HepG2 (cell line): ENCODE measurements around the gene PSMB11. TPM values are rescaled to one million over a fixed set of nuclear protein-coding genes. Genes with fewer than 3 reads are reported as not detected.

Experiments used
- BORCS8-MEF2B ChIP-seq: sonication (generic); formaldehyde crosslinking; IDR thresholded peaks from 2 replicates; pipeline ENCODE4 v1.8.0; 2022; ENCODE audit warnings: mild to moderate bottlenecking, missing genetic modification reagents
- DPF2 ChIP-seq: sonication (generic); formaldehyde crosslinking; IDR thresholded peaks from 2 replicates; pipeline ENCODE4 v1.4.0; 2020; ENCODE audit warnings: mild to moderate bottlenecking, low read depth, missing genetic modification reagents, borderline replicate concordance
- EZH2 ChIP-seq: conservative IDR thresholded peaks from 2 replicates; pipeline ENCODE4 v1.6.1; 2012; ENCODE audit warnings: mild to moderate bottlenecking, low read depth, low read length, moderate library complexity
- FOXP1 ChIP-seq, 2 experiments: fragments of 450-650 bp in 1 of 2; IDR thresholded peaks; 2 replicates each; pipeline ENCODE4 v1.6.1; 2017 to 2018; ENCODE audit warnings: antibody characterized with exemption in 1 of 2
- HOMEZ ChIP-seq: IDR thresholded peaks from 2 replicates; pipeline ENCODE4 v1.6.1; 2016; ENCODE audit warnings: low read depth
- JUNB ChIP-seq: sonication (generic); formaldehyde crosslinking; IDR thresholded peaks from 2 replicates; pipeline ENCODE4 v1.8.0; 2022; ENCODE audit warnings: missing genetic modification reagents, mild to moderate bottlenecking, borderline replicate concordance
- KLF13 ChIP-seq: sonication (generic); formaldehyde crosslinking; IDR thresholded peaks from 2 replicates; pipeline ENCODE4 v1.4.0; 2020; ENCODE audit warnings: mild to moderate bottlenecking, missing genetic modification reagents
- MAFG ChIP-seq: sonication (generic); formaldehyde crosslinking; IDR thresholded peaks from 2 replicates; pipeline ENCODE4 v1.5.1; 2020; ENCODE audit warnings: mild to moderate bottlenecking, missing genetic modification reagents
- MLXIP ChIP-seq: sonication (generic); formaldehyde crosslinking; IDR thresholded peaks from 2 replicates; pipeline ENCODE4 v1.9.0; 2021; ENCODE audit warnings: missing genetic modification reagents, borderline replicate concordance
- NR1H2 ChIP-seq: sonication (generic); formaldehyde crosslinking; IDR thresholded peaks from 2 replicates; pipeline ENCODE4 v1.8.1; 2022; ENCODE audit warnings: low read depth, missing genetic modification reagents, borderline replicate concordance
- PLSCR1 ChIP-seq: sonication (generic); formaldehyde crosslinking; IDR thresholded peaks from 2 replicates; pipeline ENCODE4 v1.5.0; 2020; ENCODE audit warnings: missing genetic modification reagents, mild to moderate bottlenecking, borderline replicate concordance
- PPARG ChIP-seq: conservative IDR thresholded peaks from 2 replicates; pipeline ENCODE4 v1.6.1; 2016; ENCODE audit warnings: missing biosample characterization, missing genetic modification reagents
- RFXAP ChIP-seq: sonication (generic); formaldehyde crosslinking; IDR thresholded peaks from 2 replicates; pipeline ENCODE4 v1.4.0; 2020; ENCODE audit warnings: missing genetic modification reagents, borderline replicate concordance
- SPEN ChIP-seq: sonication (generic); formaldehyde crosslinking; IDR thresholded peaks from 2 replicates; pipeline ENCODE4 v1.5.1; 2020; ENCODE audit warnings: low read depth, mild to moderate bottlenecking, missing genetic modification reagents
- TARDBP ChIP-seq: sonication (generic); formaldehyde crosslinking; IDR thresholded peaks from 2 replicates; pipeline ENCODE4 v1.8.0; 2022; ENCODE audit warnings: mild to moderate bottlenecking, missing genetic modification reagents
- TCF7 ChIP-seq: sonication (generic); IDR thresholded peaks from 2 replicates; pipeline ENCODE4 v1.6.1; 2016; ENCODE audit warnings: antibody characterized with exemption, low read depth
- ZBTB21 ChIP-seq: sonication (generic); formaldehyde crosslinking; IDR thresholded peaks from 2 replicates; pipeline ENCODE4 v1.4.0; 2020; ENCODE audit warnings: missing genetic modification reagents
- ZFP37 ChIP-seq: sonication (generic); formaldehyde crosslinking; IDR thresholded peaks from 2 replicates; pipeline ENCODE4 v1.4.0; 2020; ENCODE audit warnings: missing genetic modification reagents, borderline replicate concordance
- ZFP90 ChIP-seq: sonication (generic); formaldehyde crosslinking; IDR thresholded peaks from 2 replicates; pipeline ENCODE4 v1.8.0; 2022; ENCODE audit warnings: missing genetic modification reagents, mild to moderate bottlenecking, inconsistent platforms, borderline replicate concordance
- ZNF20 ChIP-seq: sonication (generic); formaldehyde crosslinking; IDR thresholded peaks from 2 replicates; pipeline ENCODE4 v1.4.0; 2020; ENCODE audit warnings: mild to moderate bottlenecking, moderate library complexity, missing genetic modification reagents
- ZNF354B ChIP-seq: sonication (generic); formaldehyde crosslinking; IDR thresholded peaks from 2 replicates; pipeline ENCODE4 v1.8.0; 2022; ENCODE audit warnings: mild to moderate bottlenecking, missing genetic modification reagents
- ZNF558 ChIP-seq: sonication (generic); formaldehyde crosslinking; IDR thresholded peaks from 2 replicates; pipeline ENCODE4 v1.9.0; 2022; ENCODE audit warnings: mild to moderate bottlenecking, missing genetic modification reagents, borderline replicate concordance
- ZNF660 ChIP-seq: sonication (generic); formaldehyde crosslinking; IDR thresholded peaks from 2 replicates; pipeline ENCODE4 v1.5.1; 2020; ENCODE audit warnings: mild to moderate bottlenecking, low read depth, missing genetic modification reagents, borderline replicate concordance
- ZNF749 ChIP-seq: sonication (generic); formaldehyde crosslinking; IDR thresholded peaks from 2 replicates; pipeline ENCODE4 v1.8.0; 2022; ENCODE audit warnings: mild to moderate bottlenecking, missing genetic modification reagents, moderate library complexity, borderline replicate concordance
- ZNF841 ChIP-seq: sonication (generic); formaldehyde crosslinking; IDR thresholded peaks from 2 replicates; pipeline ENCODE4 v1.8.1; 2023; ENCODE audit warnings: missing genetic modification reagents, borderline replicate concordance
- polyA plus RNA-seq, 8 experiments: library from polyadenylated mRNA; depleted of rRNA in 3 of 8; stranded (reverse) in 7 of 8; unstranded in 1 of 8; fragments of >200 nt; fragmentation: Illumina TruSeq in 4 of 8; extraction: Trizol in 4 of 8; gene quantifications; 2 replicates each; pipeline versions ENCODE4 v1.2.1 to v1.2.3, GENCODE V29; 2011 to 2016; ENCODE audit warnings: low read depth in 4 of 8, missing spikeins in 1 of 8, mixed read lengths in 1 of 8; ENCODE audit not compliant: insufficient read depth in 1 of 8
- total RNA-seq, 5 experiments: library from RNA; depleted of rRNA; stranded (reverse); fragments of >200 nt; fragmentation: Illumina TruSeq; extraction: Trizol; gene quantifications; 2 replicates each; pipeline ENCODE4 v1.2.3, GENCODE V29; 2016; ENCODE audit warnings: low read depth in 1 of 5

The PSMB11 gene
- total and polyA plus RNA-seq, 2 of the 13 experiments (the other 11 are each of a cell fraction or from before 2014, with no cell fraction given), result not detected

GRCh38 chr14:23071244-23071920 lies 29.4 kb downstream of the PSMB11 start (continued):
- TF ChIP-seq SPEN (CRISPR knock-in tag) (peak; percentile 85; the same call in 1 of the 2 replicates), ZFP37 (CRISPR knock-in tag) (no peak; the same call in 1 of the 2 replicates), NR1H2 (CRISPR knock-in tag) (no peak), BORCS8-MEF2B (peak; percentile 61), ZFP90 (CRISPR knock-in tag) (peak; percentile 45; the same call in 1 of the 2 replicates), ZBTB21 (CRISPR knock-in tag) (no peak; the same call in 1 of the 2 replicates), EZH2 (no peak), KLF13 (peak; percentile 80; the same call in 1 of the 2 replicates), PLSCR1 (CRISPR knock-in tag) (no peak), ZNF749 (CRISPR knock-in tag) (no peak; the same call in 1 of the 2 replicates), DPF2 (CRISPR knock-in tag) (no peak), TARDBP (CRISPR knock-in tag) (peak; percentile 85), TCF7 (no peak), ZNF354B (no peak), HOMEZ (peak; percentile 87), ZNF660 (CRISPR knock-in tag) (no peak), ZNF841 (no peak), RFXAP (CRISPR knock-in tag) (peak; percentile 70; the same call in 1 of the 2 replicates), ZNF20 (CRISPR knock-in tag) (no peak), FOXP1 (IDR thresholded peaks at IDR 0.05) (no peak), FOXP1 (CRISPR knock-in tag; IDR thresholded peaks at IDR 0.05) (0 out of 2 replicates have a peak, but pooled peaks have one; percentile 9), PPARG (CRISPR knock-in tag) (0 out of 2 replicates have a peak, but pooled peaks have one; percentile 29), ZNF558 (CRISPR knock-in tag) (no peak; the same call in 1 of the 2 replicates), MLXIP (CRISPR knock-in tag) (no peak), JUNB (CRISPR knock-in tag) (peak; percentile 22; the same call in 1 of the 2 replicates), MAFG (no peak)
